ENCODE measurements around the gene TNP2. TPM values are rescaled to one million over a fixed set of nuclear protein-coding genes. Genes with fewer than 3 reads are reported as not detected.

The TNP2 gene
- not detected for polyA plus RNA-seq (2012; ENCODE audit: low read depth, missing spikeins)

DNA sequence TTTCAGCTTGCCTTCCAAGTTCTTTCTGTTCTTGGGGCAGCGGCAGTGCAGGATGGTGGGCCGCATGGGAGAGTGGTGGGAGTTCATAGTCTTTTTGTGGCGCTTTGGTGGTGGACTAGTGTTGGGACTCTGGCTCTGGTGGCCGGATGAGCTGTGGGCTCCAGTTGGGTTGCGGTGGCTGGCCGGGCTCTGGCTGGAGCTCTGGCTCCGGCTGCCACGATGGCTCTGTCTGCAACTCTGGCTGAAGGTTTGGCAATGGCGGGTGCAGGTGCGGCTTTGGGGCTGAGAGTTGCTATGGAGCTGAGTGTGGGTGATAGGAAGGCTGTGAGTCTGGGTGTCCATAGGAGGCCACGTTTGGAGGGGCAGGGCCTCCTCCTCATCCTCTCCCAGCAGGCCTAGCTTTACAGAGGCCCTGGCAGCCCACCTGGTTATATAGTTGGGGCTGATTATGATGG lies at the start of gene TNP2:
Gene TNP2, minus strand, starts transcription at position 405 of the 455 bp plus-strand sequence. Its CDS starts 63 bp downstream, at position 342.
- no peak for FAIRE-seq
- TF ChIP-seq POU2F2 (IDR thresholded peaks at IDR 0.05; ENCODE audit: low read depth, low read length) = no peak
- no peak for TF ChIP-seq PAX5 (IDR thresholded peaks at IDR 0.05; ENCODE audit: insufficient read depth, low read length, severe bottlenecking)
- no peak for DNase-seq (ENCODE audit: insufficient read length, low spot score)

DNA sequence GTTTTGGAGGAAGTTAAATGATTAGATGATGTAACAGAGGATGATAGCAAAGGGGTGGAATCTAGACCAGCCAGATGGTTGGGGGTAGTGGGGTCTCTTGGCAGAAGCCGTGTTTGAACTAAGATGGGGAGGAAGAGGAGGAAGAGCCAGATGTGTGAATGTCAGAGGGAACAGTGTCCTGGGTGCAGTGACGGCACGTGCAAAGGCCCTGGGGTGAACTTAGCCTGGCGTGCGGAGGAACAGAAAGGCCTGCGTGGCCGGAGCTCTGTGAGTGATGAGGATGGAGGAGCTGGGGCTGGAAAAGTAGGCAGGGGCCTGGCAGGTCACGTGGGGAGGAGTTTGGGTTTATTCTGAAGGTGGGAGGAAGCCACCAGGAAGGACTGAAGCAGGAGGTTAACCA lies 49.7 kb upstream of the TNP2 start:
- DNase-seq (ENCODE audit: insufficient read length, low spot score) (no peak), FAIRE-seq (no peak)
- TF ChIP-seq TAF1 (IDR thresholded peaks at IDR 0.05; ENCODE audit: low read depth, low read length) (no peak), POU2F2 (IDR thresholded peaks at IDR 0.05; ENCODE audit: low read depth, low read length) (no peak), SPI1 (IDR thresholded peaks at IDR 0.05; ENCODE audit: low read depth, low read length) (no peak), POLR2AphosphoS5 (IDR thresholded peaks at IDR 0.05; ENCODE audit: low read depth, low read length) (no peak), POLR2A (IDR thresholded peaks at IDR 0.05; ENCODE audit: low read depth, low read length) (no peak)

DNA sequence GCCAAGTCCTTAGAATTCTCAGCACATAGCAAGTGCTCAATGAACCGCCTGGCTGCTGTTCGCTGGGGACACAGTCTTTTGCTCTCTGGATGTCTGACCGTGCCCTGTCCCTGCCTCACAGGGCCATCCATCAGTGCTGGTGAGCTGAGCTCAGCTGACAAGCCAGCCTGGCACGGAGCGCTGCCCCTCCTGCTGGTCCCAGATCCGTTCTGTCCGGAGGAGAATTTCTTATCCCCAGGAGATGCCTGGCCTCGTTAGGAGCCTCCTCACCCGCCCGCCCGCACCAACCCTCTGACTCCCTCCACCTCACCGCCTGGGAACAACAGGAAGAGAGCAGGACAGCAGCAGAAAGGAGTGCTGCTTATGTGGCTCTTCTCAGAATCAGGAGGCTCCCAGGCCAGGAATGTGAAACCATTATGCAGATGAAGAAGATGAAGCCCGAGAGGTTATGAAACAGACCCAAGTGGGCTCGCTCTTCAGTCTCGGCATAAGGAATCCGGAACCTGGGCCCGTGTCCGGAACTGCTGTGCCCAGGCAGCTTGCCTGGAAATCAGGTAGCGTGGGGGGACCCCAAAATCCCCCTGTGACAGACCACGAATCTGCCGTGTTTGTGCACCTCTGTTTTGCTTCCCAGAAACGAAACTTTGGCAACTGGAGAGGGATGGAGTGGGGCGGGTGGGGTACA lies 47.3 kb upstream of the TNP2 start:
- TF ChIP-seq TAF1 (IDR thresholded peaks at IDR 0.05; ENCODE audit: low read depth, low read length) (no peak), SPI1 (IDR thresholded peaks at IDR 0.05; ENCODE audit: low read depth, low read length) (no peak), POU2F2 (IDR thresholded peaks at IDR 0.05; ENCODE audit: low read depth, low read length) (no peak), POLR2A (IDR thresholded peaks at IDR 0.05; ENCODE audit: low read depth, low read length) (no peak), POLR2AphosphoS5 (IDR thresholded peaks at IDR 0.05; ENCODE audit: low read depth, low read length) (no peak)
- no peak for FAIRE-seq
- DNase-seq (ENCODE audit: insufficient read length, low spot score) = no peak

DNA sequence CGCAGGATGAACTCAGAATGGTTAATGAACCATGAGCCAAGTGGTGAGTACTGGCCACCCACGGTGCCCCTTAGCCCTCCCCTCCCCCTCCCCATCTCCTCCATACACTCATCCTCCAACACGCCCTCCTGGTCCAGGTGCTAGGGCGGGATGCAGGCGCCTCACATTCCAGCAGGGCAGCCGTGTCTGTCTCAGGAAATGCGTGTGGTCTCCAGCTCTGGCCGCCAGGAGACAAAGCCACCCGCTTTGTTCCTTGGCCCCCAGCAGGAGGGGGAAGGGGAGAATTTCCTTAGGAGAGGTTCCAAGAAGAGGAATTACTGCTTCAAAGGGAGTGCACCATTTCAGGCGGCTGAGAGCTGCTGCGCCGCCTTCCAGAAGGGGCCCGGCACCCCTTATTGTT lies 46.4 kb upstream of the TNP2 start:
- FAIRE-seq (no peak), DNase-seq (ENCODE audit: insufficient read length, low spot score) (no peak)
- TF ChIP-seq PAX5 (IDR thresholded peaks at IDR 0.05; ENCODE audit: insufficient read depth, low read length, severe bottlenecking) = no peak
- TF ChIP-seq SPI1 (IDR thresholded peaks at IDR 0.05; ENCODE audit: low read depth, low read length) = no peak
- TF ChIP-seq POLR2A (IDR thresholded peaks at IDR 0.05; ENCODE audit: low read depth, low read length) = no peak
- TF ChIP-seq TAF1 (IDR thresholded peaks at IDR 0.05; ENCODE audit: low read depth, low read length) = no peak
- no peak for TF ChIP-seq POU2F2 (IDR thresholded peaks at IDR 0.05; ENCODE audit: low read depth, low read length)
- TF ChIP-seq POLR2AphosphoS5 (IDR thresholded peaks at IDR 0.05; ENCODE audit: low read depth, low read length) = no peak

DNA sequence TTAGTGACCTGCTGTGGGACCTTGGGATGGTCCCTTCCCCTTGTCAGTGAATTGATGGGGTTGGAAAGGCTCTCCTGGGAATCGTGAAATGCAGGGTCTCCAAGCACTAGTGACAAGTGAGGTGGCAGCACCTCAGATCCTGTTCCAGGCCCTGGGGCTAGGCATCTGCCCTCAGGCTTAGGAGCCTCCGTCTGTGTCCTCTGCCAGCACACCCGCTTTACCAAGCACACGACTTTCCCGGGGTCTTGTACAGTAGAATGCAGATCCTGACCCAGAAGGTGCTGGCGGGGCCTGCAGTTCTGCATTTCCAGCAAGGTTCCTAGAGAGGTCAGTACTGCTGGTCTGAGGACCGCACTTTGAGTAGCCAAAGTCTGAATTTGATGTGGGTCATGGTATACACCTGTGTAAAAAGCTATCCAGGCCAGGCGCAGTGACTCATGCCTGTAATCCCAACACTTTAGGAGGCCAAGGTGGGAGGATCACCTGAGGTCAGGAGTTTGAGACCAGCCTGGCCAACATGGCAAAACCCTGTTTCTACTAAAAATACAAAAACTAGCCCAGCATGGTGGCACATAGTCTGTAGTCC lies 45.3 kb upstream of the TNP2 start:
- no peak for FAIRE-seq
- DNase-seq (ENCODE audit: insufficient read length, low spot score) = no peak
- TF ChIP-seq SPI1 (IDR thresholded peaks at IDR 0.05; ENCODE audit: low read depth, low read length) (no peak), PAX5 (IDR thresholded peaks at IDR 0.05; ENCODE audit: insufficient read depth, low read length, severe bottlenecking) (no peak), POLR2A (IDR thresholded peaks at IDR 0.05; ENCODE audit: low read depth, low read length) (no peak), POU2F2 (IDR thresholded peaks at IDR 0.05; ENCODE audit: low read depth, low read length) (no peak), POLR2AphosphoS5 (IDR thresholded peaks at IDR 0.05; ENCODE audit: low read depth, low read length) (no peak), TAF1 (IDR thresholded peaks at IDR 0.05; ENCODE audit: low read depth, low read length) (no peak)

DNA sequence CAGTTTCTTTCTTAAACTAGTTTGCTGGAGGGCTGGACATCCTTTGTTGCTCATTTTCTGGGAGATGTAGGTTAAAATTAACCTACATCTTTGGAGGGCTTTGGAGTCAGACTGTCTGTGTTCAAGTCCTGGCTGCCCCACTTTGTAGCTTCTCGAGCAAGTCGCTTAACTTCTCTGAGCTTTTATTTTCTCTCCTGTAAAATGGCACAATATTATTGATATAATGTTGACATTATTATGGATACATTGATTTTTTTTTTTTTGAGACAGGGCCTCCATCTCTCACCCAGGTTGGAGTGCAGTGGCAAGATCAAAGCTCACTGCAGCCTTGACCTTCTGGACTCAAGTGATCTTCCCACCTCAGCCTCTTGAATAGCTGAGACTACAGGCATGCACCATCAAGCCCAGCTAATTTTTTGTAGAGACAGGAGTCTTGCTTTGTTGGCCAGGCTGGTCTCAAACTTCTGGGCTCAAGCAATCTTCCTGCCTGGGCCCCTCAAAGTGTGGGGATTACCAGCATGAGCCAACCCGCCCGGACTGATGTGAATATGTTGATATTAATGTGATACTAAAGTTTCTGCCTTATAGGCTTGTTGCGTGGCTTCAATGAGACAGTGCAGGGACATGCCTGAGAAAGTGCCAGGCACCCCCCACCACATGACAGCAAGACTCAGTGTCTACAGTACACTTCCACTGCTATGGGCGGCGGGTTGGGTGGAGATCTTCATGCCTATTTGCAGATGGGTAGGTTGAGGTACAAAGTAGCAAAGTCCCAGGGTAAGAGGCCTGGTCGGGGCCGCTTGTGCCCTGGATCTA lies 44.6 kb upstream of the TNP2 start:
- TF ChIP-seq POLR2A (IDR thresholded peaks at IDR 0.05; ENCODE audit: low read depth, low read length) = no peak
- no peak for TF ChIP-seq TAF1 (IDR thresholded peaks at IDR 0.05; ENCODE audit: low read depth, low read length)
- TF ChIP-seq POLR2AphosphoS5 (IDR thresholded peaks at IDR 0.05; ENCODE audit: low read depth, low read length) = no peak
- DNase-seq (ENCODE audit: insufficient read length, low spot score) (no peak), FAIRE-seq (no peak)

DNA sequence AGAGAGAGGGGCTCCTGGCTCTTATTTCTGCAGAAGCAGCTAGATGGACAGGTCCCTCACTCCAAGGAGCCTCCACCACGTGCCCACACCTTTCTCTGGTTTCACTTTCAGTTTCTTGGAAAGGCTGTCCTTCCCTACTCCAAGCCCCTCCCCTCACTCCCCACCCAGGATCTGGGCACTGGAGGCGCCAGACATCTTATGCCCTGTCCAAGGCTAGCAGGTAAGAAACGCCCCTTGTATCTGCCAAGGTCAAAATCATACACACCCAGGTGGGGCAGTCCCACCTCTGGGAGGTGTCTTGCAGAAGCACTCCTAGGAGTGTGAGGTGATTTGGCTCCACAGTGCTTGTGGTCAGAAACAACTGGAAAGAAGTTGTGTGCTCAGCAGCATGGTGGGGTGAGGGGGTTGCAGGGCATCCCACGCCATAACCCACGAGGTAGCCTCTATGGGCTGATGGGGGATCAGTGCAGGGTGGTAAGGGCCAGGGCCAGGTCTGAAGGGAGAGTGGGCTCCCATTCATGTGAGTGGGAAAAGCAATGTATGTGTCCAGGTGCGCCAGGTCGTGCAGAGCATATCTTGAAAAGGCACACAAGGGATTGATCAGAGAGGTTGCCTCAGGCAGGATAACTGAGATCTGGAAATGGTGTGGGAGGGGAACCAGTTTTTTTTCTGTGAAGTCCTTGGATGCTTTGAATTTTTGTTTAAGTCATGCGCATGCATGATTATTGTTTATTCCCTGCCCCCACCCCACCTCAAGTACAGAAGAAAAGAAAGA lies 43.8 kb upstream of the TNP2 start:
- TF ChIP-seq SPI1 (IDR thresholded peaks at IDR 0.05; ENCODE audit: low read depth, low read length) (no peak), POLR2AphosphoS5 (IDR thresholded peaks at IDR 0.05; ENCODE audit: low read depth, low read length) (no peak), PAX5 (IDR thresholded peaks at IDR 0.05; ENCODE audit: insufficient read depth, low read length, severe bottlenecking) (no peak), POLR2A (IDR thresholded peaks at IDR 0.05; ENCODE audit: low read depth, low read length) (no peak), POU2F2 (IDR thresholded peaks at IDR 0.05; ENCODE audit: low read depth, low read length) (no peak), TAF1 (IDR thresholded peaks at IDR 0.05; ENCODE audit: low read depth, low read length) (no peak)
- DNase-seq (ENCODE audit: insufficient read length, low spot score) = no peak
- no peak for FAIRE-seq

DNA sequence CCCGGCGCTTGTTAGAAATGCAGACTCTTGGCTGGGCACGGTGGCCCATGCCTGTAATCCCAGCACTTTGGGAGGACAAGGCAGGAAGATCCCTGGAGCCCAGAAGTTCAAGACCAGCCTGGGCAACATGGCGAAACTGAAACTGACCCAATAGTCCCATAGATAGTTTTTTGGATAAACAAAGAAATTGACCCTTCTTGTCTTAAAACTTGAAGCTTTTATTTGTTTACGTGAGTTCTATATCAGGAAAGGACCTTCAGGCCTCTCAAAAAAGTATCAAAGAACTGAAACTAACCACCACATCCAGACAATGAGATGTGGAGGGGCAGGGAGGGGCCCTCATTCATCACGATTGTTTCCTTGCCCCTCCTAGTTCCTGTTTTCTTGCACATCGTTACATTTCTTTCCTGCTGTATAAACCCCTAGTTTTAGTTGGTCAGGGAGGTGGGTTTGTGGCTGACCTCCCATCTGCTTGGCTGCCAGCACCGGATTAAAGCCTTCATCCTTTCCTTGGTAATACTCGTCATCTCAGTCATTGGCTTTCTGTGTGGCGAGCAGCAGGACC lies 42.0 kb upstream of the TNP2 start:
- TF ChIP-seq SPI1 (IDR thresholded peaks at IDR 0.05; ENCODE audit: low read depth, low read length) = peak; percentile 90
- TF ChIP-seq POU2F2 (IDR thresholded peaks at IDR 0.05; ENCODE audit: low read depth, low read length) = peak; percentile 18; the same call in 1 of the 2 replicates
- TF ChIP-seq POLR2AphosphoS5 (IDR thresholded peaks at IDR 0.05; ENCODE audit: low read depth, low read length) = no peak
- DNase-seq (ENCODE audit: insufficient read length, low spot score) (no peak), FAIRE-seq (peak; percentile 73)

DNA sequence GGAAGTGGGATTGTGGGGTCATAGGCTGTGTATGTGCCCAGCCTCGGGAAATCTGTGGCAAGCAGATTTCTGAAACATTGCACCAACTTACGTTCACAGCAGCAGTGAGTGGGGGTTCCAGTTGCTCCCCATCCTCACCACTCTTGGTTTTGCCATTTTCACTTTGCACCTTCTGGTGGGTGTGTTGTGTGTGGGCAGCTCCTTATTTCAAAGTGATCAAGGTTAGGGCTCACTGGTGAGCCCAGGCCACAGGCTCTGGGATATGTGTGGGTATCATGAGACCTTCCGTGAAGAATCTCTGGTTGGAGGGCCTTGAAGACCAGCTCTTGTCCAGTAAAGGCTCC lies 41.5 kb upstream of the TNP2 start:
- FAIRE-seq (no peak), DNase-seq (ENCODE audit: insufficient read length, low spot score) (no peak)
- TF ChIP-seq PAX5 (IDR thresholded peaks at IDR 0.05; ENCODE audit: insufficient read depth, low read length, severe bottlenecking) (no peak), TAF1 (IDR thresholded peaks at IDR 0.05; ENCODE audit: low read depth, low read length) (no peak), POLR2AphosphoS5 (IDR thresholded peaks at IDR 0.05; ENCODE audit: low read depth, low read length) (no peak), POU2F2 (IDR thresholded peaks at IDR 0.05; ENCODE audit: low read depth, low read length) (no peak), POLR2A (IDR thresholded peaks at IDR 0.05; ENCODE audit: low read depth, low read length) (no peak), SPI1 (IDR thresholded peaks at IDR 0.05; ENCODE audit: low read depth, low read length) (no peak)
